K562 (cell line): ENCODE measurements around the gene GGA2. TPM values are rescaled to one million over a fixed set of nuclear protein-coding genes. Genes with fewer than 3 reads are reported as not detected.

Experiments used
- ATAC-seq: fragments of 200-7000 bp; cut with Tn5 transposase; 3 replicates; pipeline ENCODE4 v1.9.1; 2020; ENCODE audit warnings: moderate library complexity
- BruUV-seq: library from RNA; stranded (reverse); fragments of 400-500 nt; replicated peaks from 2 replicates; lab custom pipeline; 2021; lab: Mats Ljungman, UMichigan
- CTCF ChIA-PET: fragments of 300-600 bp; formaldehyde crosslinking; extraction: SDS; loops from one replicate; lab custom pipeline; 2021; ENCODE audit warnings: low intra/inter-chr PET ratio; lab: Yijun Ruan, JAX
- POLR2A ChIA-PET: fragments of 300-600, 350-650 bp; sonication (Branson Sonifier 250); formaldehyde crosslinking; extraction: SDS; loops from one replicate; lab custom pipeline; 2021; ENCODE audit warnings: antibody characterized with exemption, inconsistent platforms; lab: Yijun Ruan, JAX
- DNase-seq, 4 experiments: peaks; one replicate each; pipeline versions ENCODE4 v3.0.0 to v3.0.0-alpha.2; 2011 to 2018; ENCODE audit warnings: low spot score in 3 of 4, mixed read lengths in 3 of 4; ENCODE audit errors: extremely low read depth in 1 of 4
- FAIRE-seq: peaks from 2 replicates; lab custom pipeline; 2011; peaks lifted over from hg19 to GRCh38; lab: Jason Lieb, UNC
- H2AFZ ChIP-seq: 2 replicates; pipeline ENCODE4 v1.6.0; 2011; ENCODE audit warnings: low read depth, low read length, control low read depth, inconsistent platforms
- H3K27ac ChIP-seq: fragments of 200-600 bp; 3 replicates; pipeline ENCODE4 v1.8.0; 2011; ENCODE audit warnings: low read depth, mild to moderate bottlenecking, control low read depth, inconsistent platforms, low read length, moderate library complexity, mixed read lengths; ENCODE audit errors: extremely low read depth
- H3K27me3 ChIP-seq, 2 experiments: fragments of 300-600 bp in 1 of 2; 2 replicates in 1 of 2; 3 replicates in 1 of 2; pipeline versions ENCODE4 v1.6.0 to v1.8.0; 2011; ENCODE audit warnings: inconsistent platforms in 2 of 2, low read length in 2 of 2, mild to moderate bottlenecking in 1 of 2, mixed read lengths in 1 of 2, moderate library complexity in 1 of 2; ENCODE audit not compliant: control insufficient read depth in 2 of 2, insufficient read depth in 2 of 2
- H3K36me3 ChIP-seq: fragments of 300-600 bp; 3 replicates; pipeline ENCODE4 v1.8.0; 2011; ENCODE audit warnings: mild to moderate bottlenecking, low read length, inconsistent platforms; ENCODE audit not compliant: control insufficient read depth, insufficient read depth
- H3K4me1 ChIP-seq, 2 experiments: fragments of 200-600 bp in 1 of 2; replicated peaks in 1 of 2; 2 replicates in 1 of 2; 3 replicates in 1 of 2; pipeline versions ENCODE4 v1.5.1 to v1.8.0; 2011; ENCODE audit warnings: inconsistent platforms in 2 of 2, low read length in 2 of 2, mild to moderate bottlenecking in 1 of 2, mixed read lengths in 1 of 2, moderate library complexity in 1 of 2; ENCODE audit not compliant: control insufficient read depth in 2 of 2, insufficient read depth in 2 of 2
- H3K4me2 ChIP-seq: 2 replicates; pipeline ENCODE4 v1.6.1; 2011; ENCODE audit warnings: low read length, control low read depth, inconsistent platforms, mixed read lengths; ENCODE audit not compliant: insufficient read depth
- H3K4me3 ChIP-seq: fragments of 200-600 bp; sonication (generic), shearing (Covaris generic); 2 replicates; pipeline ENCODE4 v1.5.1; 2016; ENCODE audit warnings: control low read depth, inconsistent platforms
- H3K79me2 ChIP-seq: fragments of 200-600 bp; 3 replicates; pipeline ENCODE4 v1.8.0; 2011; ENCODE audit warnings: low read length, inconsistent platforms; ENCODE audit not compliant: control insufficient read depth, insufficient read depth
- H3K9ac ChIP-seq, 2 experiments: 2 replicates each; pipeline versions ENCODE4 v1.6.0 to v1.6.1; 2011; ENCODE audit warnings: low read depth in 2 of 2, low read length in 2 of 2, control low read depth in 1 of 2, inconsistent platforms in 1 of 2, mild to moderate bottlenecking in 1 of 2, mixed read lengths in 1 of 2; ENCODE audit not compliant: insufficient read depth in 1 of 2
- H3K9me1 ChIP-seq: one replicate; pipeline ENCODE4 v1.6.0; 2011; ENCODE audit warnings: inconsistent platforms, mild to moderate bottlenecking, low read length, moderate library complexity; ENCODE audit not compliant: control insufficient read depth, insufficient read depth
- H3K9me3 ChIP-seq: replicated peaks from 2 replicates; pipeline ENCODE4 v1.5.1; 2011; ENCODE audit warnings: low read depth, low read length, inconsistent platforms; ENCODE audit not compliant: control insufficient read depth, insufficient read depth
- H4K20me1 ChIP-seq: replicated peaks from 2 replicates; pipeline ENCODE4 v1.6.1; 2011; ENCODE audit warnings: low read length, inconsistent platforms, mixed read lengths; ENCODE audit not compliant: control insufficient read depth, insufficient read depth
- BCL6 ChIP-seq: fragments of 250-450 bp; sonication (Bioruptor Pico); IDR thresholded peaks from 2 replicates; pipeline ENCODE4 v1.4.0; 2020
- CCNT2 ChIP-seq: IDR thresholded peaks from 2 replicates; pipeline ENCODE4 v1.6.1; 2011; ENCODE audit warnings: borderline replicate concordance, low read depth, mild to moderate bottlenecking, moderate library complexity, mixed read lengths, low read length; ENCODE audit not compliant: insufficient read length; ENCODE audit errors: extremely low read depth
- COPS2 ChIP-seq: fragments of 450-650 bp; conservative IDR thresholded peaks from 2 replicates; pipeline ENCODE4 v1.6.1; 2016; ENCODE audit warnings: mild to moderate bottlenecking, moderate library complexity
- GABPB1 ChIP-seq: sonication (generic); formaldehyde crosslinking; IDR thresholded peaks from 2 replicates; pipeline ENCODE4 v1.8.0; 2022; ENCODE audit warnings: mild to moderate bottlenecking, missing genetic modification reagents
- HIVEP1 ChIP-seq: fragments of 250-450 bp; sonication (Bioruptor Pico); IDR thresholded peaks from 2 replicates; pipeline ENCODE4 v1.4.0; 2020; ENCODE audit warnings: mild to moderate bottlenecking
- KDM4B ChIP-seq, 2 experiments: fragments of 450-650 bp in 1 of 2; sonication (generic) in 1 of 2; IDR thresholded peaks; 2 replicates each; pipeline ENCODE4 v1.6.1; 2016 to 2017; ENCODE audit warnings: borderline replicate concordance in 2 of 2, antibody characterized with exemption in 1 of 2, low read depth in 1 of 2, mild to moderate bottlenecking in 1 of 2
- MEF2A ChIP-seq: IDR thresholded peaks from 2 replicates; pipeline ENCODE4 v1.6.1; 2011; ENCODE audit warnings: low read depth, mild to moderate bottlenecking, low read length, moderate library complexity; ENCODE audit not compliant: control insufficient read depth
- MEF2D ChIP-seq: conservative IDR thresholded peaks from 2 replicates; pipeline ENCODE4 v1.6.1; 2016; ENCODE audit warnings: low read depth, missing genetic modification characterization, missing compliant biosample characterization
- NFIX ChIP-seq: fragments of 250-450 bp; sonication (Bioruptor Pico); IDR thresholded peaks from 2 replicates; pipeline ENCODE4 v1.4.0; 2020; ENCODE audit warnings: low read depth, mild to moderate bottlenecking, moderate library complexity
- TCF7L2 ChIP-seq: fragments of 150-350 bp; IDR thresholded peaks from 2 replicates; pipeline ENCODE4 v1.6.1; 2016; ENCODE audit warnings: low read depth, mild to moderate bottlenecking, low read length, moderate library complexity
- VEZF1 ChIP-seq: fragments of 200-800 bp; sonication (Bioruptor generic); IDR thresholded peaks from 2 replicates; pipeline ENCODE4 v1.6.1; 2017; ENCODE audit warnings: missing genetic modification characterization, missing compliant biosample characterization
- WGBS: fragments of 100-300 bp; shearing (Covaris generic); methylation state at CpG from one replicate; pipeline ENCODE4 v1.1.6; 2016; ENCODE audit warnings: low coverage, mixed read lengths; ENCODE audit not compliant: insufficient coverage; ENCODE audit errors: missing lambda C conversion rate; 5-methylcytosine and 5-hydroxymethylcytosine counted together
- in situ Hi-C: fragments of 300-500 bp; cut with MboI; formaldehyde crosslinking; loops from 4 replicates; pipeline ENCODE4 v1.15.0; 2018; ENCODE audit warnings: inconsistent platforms, mixed read lengths
- intact Hi-C: fragments of 100-400 bp; cut with micrococcal nuclease; formaldehyde crosslinking; loops from 2 replicates; pipeline ENCODE4 v1.14.2; 2022
- polyA plus RNA-seq, 8 experiments: library from polyadenylated mRNA; depleted of rRNA in 4 of 8; stranded (reverse) in 5 of 8; unstranded in 3 of 8; fragments of >200 nt; fragmentation: Nextera tagmentation in 2 of 8; fragmentation: Illumina TruSeq in 1 of 8; extraction: Ambion mirVana in 2 of 8; extraction: Trizol in 1 of 8; gene quantifications; 2 replicates each; pipeline versions ENCODE4 v1.2.1 to v1.2.3, GENCODE V29; 2011 to 2014; ENCODE audit warnings: inconsistent platforms in 1 of 8, missing spikeins in 1 of 8
- total RNA-seq, 7 experiments: library from RNA; depleted of rRNA in 6 of 7; stranded (reverse); fragments of >200 nt in 6 of 7; fragmentation: Illumina TruSeq in 2 of 7; extraction: Trizol in 2 of 7; gene quantifications; 2 replicates each; pipeline versions ENCODE4 v1.2.1 to v1.2.3, GENCODE V29; 2011 to 2021; ENCODE audit warnings: low replicate concordance in 1 of 7
- TF ChIP-seq, protein P1 (sequence below): sonication (generic); formaldehyde crosslinking; IDR thresholded peaks from 2 replicates; pipeline ENCODE4 v1.8.0; 2022; ENCODE audit warnings: missing genetic modification reagents, mild to moderate bottlenecking, moderate library complexity, borderline replicate concordance

Gene GGA2
- total and polyA plus RNA-seq, 9 of the 15 experiments (the other 6 are each of a cell fraction or from before 2014, with no cell fraction given): 11.9 to 133 (median 66.3) TPM

- Histone ChIP-seq H3K4me3 (no peak overlapping the region), H2AFZ (no peak overlapping the region), H3K9me1 (no peaks in the 10 kb centered on the region), H3K36me3 (peaks cover 62% of the 10 kb centered on the region; the same call in 2 of the 3 replicates), H3K9me3 (no peaks in the 10 kb centered on the region), H3K4me2 (no peak overlapping the region), H3K9ac (no peak overlapping the region), H3K27me3 (no peaks in the 10 kb centered on the region), H4K20me1 (no peaks in the 10 kb centered on the region), H3K4me1 (peaks cover 5 to 8% of the 10 kb centered on the region in 2 experiments; a peak in 3 of 5 replicates), H3K79me2 (no peaks in the 10 kb centered on the region), H3K27ac (no peak overlapping the region)
- WGBS: 90% methylated on average over 4 of the region's 4 CpGs
- ATAC-seq (no peak), FAIRE-seq (no peak), DNase-seq (no peak)
- BruUV-seq: no TSS peak
- ChIA-PET POLR2A (interaction anchor here (0.6 to 1.1 kb wide), 3 partner anchors 12 to 158 kb away, joined by 3 to 4 read pairs (median 3); partner anchors contain the start of gene GGA2), CTCF (no interaction called here)
- in situ Hi-C loops (no loop called here), intact Hi-C loops (no loop called here)
- TF ChIP-seq HIVEP1 (CRISPR knock-in tag) (no peak), GABPB1 (no peak), BCL6 (CRISPR knock-in tag) (no peak), KDM4B (IDR thresholded peaks at IDR 0.05; ENCODE audit: borderline replicate concordance in 2 of 2, low read depth in 1 of 2) (no peak), MEF2A (no peak), NFIX (CRISPR knock-in tag) (no peak), TCF7L2 (no peak), COPS2 (no peak), CCNT2 (no peak), MEF2D (no peak), VEZF1 (CRISPR knock-in tag) (no peak)
- TF ChIP-seq, protein P1, sequence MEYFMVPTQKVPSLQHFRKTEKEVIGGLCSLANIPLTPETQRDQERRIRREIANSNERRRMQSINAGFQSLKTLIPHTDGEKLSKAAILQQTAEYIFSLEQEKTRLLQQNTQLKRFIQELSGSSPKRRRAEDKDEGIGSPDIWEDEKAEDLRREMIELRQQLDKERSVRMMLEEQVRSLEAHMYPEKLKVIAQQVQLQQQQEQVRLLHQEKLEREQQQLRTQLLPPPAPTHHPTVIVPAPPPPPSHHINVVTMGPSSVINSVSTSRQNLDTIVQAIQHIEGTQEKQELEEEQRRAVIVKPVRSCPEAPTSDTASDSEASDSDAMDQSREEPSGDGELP: no peak
These were observed 11.7 kb upstream of the GGA2 start for GRCh38 chr16:23521965-23522364.
